Loucy (cell line): ENCODE data around the gene MAB21L4.

Experiments used
- EZH2phosphoT487 ChIP-seq: fragments of 200-600 bp; IDR thresholded peaks from 2 replicates; pipeline ENCODE4 v1.6.1; 2018; ENCODE audit warnings: antibody characterized with exemption, mild to moderate bottlenecking, moderate library complexity, borderline replicate concordance
- TF ChIP-seq, protein P1 (sequence below): fragments of 200-600 bp; sonication (generic); conservative IDR thresholded peaks from 2 replicates; pipeline ENCODE4 v1.5.1; 2014; ENCODE audit warnings: mild to moderate bottlenecking, antibody characterized with exemption, low read length

GRCh38 chr2:240904216-240905175 is 8.5 kb upstream of the MAB21L4 start:
- TF ChIP-seq, protein P1, sequence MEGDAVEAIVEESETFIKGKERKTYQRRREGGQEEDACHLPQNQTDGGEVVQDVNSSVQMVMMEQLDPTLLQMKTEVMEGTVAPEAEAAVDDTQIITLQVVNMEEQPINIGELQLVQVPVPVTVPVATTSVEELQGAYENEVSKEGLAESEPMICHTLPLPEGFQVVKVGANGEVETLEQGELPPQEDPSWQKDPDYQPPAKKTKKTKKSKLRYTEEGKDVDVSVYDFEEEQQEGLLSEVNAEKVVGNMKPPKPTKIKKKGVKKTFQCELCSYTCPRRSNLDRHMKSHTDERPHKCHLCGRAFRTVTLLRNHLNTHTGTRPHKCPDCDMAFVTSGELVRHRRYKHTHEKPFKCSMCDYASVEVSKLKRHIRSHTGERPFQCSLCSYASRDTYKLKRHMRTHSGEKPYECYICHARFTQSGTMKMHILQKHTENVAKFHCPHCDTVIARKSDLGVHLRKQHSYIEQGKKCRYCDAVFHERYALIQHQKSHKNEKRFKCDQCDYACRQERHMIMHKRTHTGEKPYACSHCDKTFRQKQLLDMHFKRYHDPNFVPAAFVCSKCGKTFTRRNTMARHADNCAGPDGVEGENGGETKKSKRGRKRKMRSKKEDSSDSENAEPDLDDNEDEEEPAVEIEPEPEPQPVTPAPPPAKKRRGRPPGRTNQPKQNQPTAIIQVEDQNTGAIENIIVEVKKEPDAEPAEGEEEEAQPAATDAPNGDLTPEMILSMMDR, result no peak
- TF ChIP-seq EZH2phosphoT487, result no peak
